Colonic mucosa (tissue), 4 donors: ENCODE data around the gene VAPA. TPM values are rescaled to one million over a fixed set of nuclear protein-coding genes. Genes with fewer than 3 reads are reported as not detected.
A peak's percentile ranks its signal among the peaks of the same experiment; 100 is the strongest.
"Not testable (repeated sequence)": the region's sequence is repeated elsewhere in the genome, so short reads cannot be mapped to it uniquely, and the experiment has no call there.

Source experiments
- DNase-seq: peaks from one replicate; pipeline ENCODE4 v3.0.0-alpha.2; 2020
- H3K27ac ChIP-seq: fragments of 200-600 bp; one replicate; pipeline ENCODE4 v1.8.0; 2021
- H3K27me3 ChIP-seq: fragments of 200-600 bp; one replicate; pipeline ENCODE4 v1.8.0; 2021
- H3K36me3 ChIP-seq: fragments of 200-600 bp; one replicate; pipeline ENCODE4 v1.8.0; 2021
- H3K4me1 ChIP-seq: fragments of 200-600 bp; one replicate; pipeline ENCODE4 v1.8.0; 2021; ENCODE audit warnings: mild to moderate bottlenecking
- H3K4me3 ChIP-seq: fragments of 200-600 bp; one replicate; pipeline ENCODE4 v1.8.0; 2021
- H3K9ac ChIP-seq, 2 donors: one replicate each; pipeline ENCODE4 v1.7.0; 2013; ENCODE audit warnings: control low read depth in 2 of 2, low read depth in 2 of 2, low read length in 2 of 2
- H3K9me3 ChIP-seq: fragments of 200-600 bp; one replicate; pipeline ENCODE4 v1.8.0; 2021
- intact Hi-C: fragments of 100-400 bp; cut with DNase I; formaldehyde crosslinking; loops from one replicate; pipeline ENCODE4 v1.14.1; 2022
- total RNA-seq, 2 donors: library from RNA; stranded (reverse); fragmentation: NEBNext Ultra II Directional in 1 of 2; extraction: Animal tissue kit (Norgen Biotek cat#: 25700) in 1 of 2; gene quantifications; one replicate each; pipeline ENCODE4 v1.2.1, GENCODE V29; 2021
- TF ChIP-seq, protein P1 (sequence below): fragments of 200-600 bp; IDR thresholded peaks from one replicate; pipeline ENCODE4 v1.8.0; 2022; ENCODE audit warnings: antibody characterized with exemption, mild to moderate bottlenecking
- donor health status: healthy.
- donor health status: DM: no; HTN: no; CAD: no.
- donor health status: DM: no; HTN: no; CAD: no.

VAPA gene
- total RNA-seq, 2 donors from 2014 or later = 224 to 295 TPM

- TF ChIP-seq, protein P1, sequence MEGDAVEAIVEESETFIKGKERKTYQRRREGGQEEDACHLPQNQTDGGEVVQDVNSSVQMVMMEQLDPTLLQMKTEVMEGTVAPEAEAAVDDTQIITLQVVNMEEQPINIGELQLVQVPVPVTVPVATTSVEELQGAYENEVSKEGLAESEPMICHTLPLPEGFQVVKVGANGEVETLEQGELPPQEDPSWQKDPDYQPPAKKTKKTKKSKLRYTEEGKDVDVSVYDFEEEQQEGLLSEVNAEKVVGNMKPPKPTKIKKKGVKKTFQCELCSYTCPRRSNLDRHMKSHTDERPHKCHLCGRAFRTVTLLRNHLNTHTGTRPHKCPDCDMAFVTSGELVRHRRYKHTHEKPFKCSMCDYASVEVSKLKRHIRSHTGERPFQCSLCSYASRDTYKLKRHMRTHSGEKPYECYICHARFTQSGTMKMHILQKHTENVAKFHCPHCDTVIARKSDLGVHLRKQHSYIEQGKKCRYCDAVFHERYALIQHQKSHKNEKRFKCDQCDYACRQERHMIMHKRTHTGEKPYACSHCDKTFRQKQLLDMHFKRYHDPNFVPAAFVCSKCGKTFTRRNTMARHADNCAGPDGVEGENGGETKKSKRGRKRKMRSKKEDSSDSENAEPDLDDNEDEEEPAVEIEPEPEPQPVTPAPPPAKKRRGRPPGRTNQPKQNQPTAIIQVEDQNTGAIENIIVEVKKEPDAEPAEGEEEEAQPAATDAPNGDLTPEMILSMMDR = no peak
- Histone ChIP-seq H3K4me1 (no peaks in the 10 kb centered on the region), H3K4me3 (no peak overlapping the region), H3K9me3 (no peaks in the 10 kb centered on the region), H3K27me3 (no peaks in the 10 kb centered on the region), H3K36me3 (no peaks in the 10 kb centered on the region), H3K27ac (no peak overlapping the region), H3K9ac (no peak overlapping the region)
- intact Hi-C loops = no loop called here
- DNase-seq = no peak
Observed at GRCh38 chr18:9911226-9911625, 2.6 kb upstream of the VAPA start.

- intact Hi-C loops, H3K4me3 ChIP-seq, H3K27ac ChIP-seq, H3K9me3 ChIP-seq, DNase-seq, H3K27me3 ChIP-seq, H3K9ac ChIP-seq, H3K4me1 ChIP-seq, H3K36me3 ChIP-seq: not testable (repeated sequence)
Observed at GRCh38 chr18:9912285-9912684, 1.5 kb upstream of the VAPA start.

GRCh38 chr18:9913151-9913525 is 678 bp upstream of the VAPA start:
- no peaks in the 10 kb centered on the region for H3K27me3 ChIP-seq
- peak overlapping the region; percentile 84 for H3K4me3 ChIP-seq
- no peak for DNase-seq
- peak overlapping the region in 1 of 2 donors; percentile 86 for H3K9ac ChIP-seq
- TF ChIP-seq, protein P1 = no peak
- H3K36me3 ChIP-seq = no peaks in the 10 kb centered on the region
- intact Hi-C loops = no loop called here
- H3K27ac ChIP-seq = peak overlapping the region; percentile 98
- no peaks in the 10 kb centered on the region for H3K9me3 ChIP-seq
- H3K4me1 ChIP-seq = no peaks in the 10 kb centered on the region

DNA sequence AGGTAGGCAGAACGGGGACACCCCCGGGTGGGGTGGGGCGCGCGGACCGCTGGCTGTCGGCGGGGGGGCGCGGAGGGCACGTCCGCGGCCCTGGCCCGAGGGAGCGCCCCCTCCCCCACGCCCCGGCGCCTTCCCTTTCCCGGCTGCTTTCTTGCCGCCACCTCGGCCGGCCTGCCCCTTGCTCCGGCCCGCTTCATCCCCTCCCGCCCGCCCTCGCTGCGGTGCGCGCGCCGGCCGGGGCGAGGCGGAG is 443 bp downstream of the VAPA start:
- no peaks in the 10 kb centered on the region for H3K9me3 ChIP-seq
- H3K4me1 ChIP-seq = no peaks in the 10 kb centered on the region
- no peak for DNase-seq
- H3K27me3 ChIP-seq = no peaks in the 10 kb centered on the region
- TF ChIP-seq, protein P1 = no peak
- H3K9ac ChIP-seq = peak overlapping the region; percentile 86 to 99
- H3K27ac ChIP-seq = peak overlapping the region; percentile 98
- intact Hi-C loops = no loop called here
- H3K4me3 ChIP-seq = peak overlapping the region; percentile 84
- H3K36me3 ChIP-seq = no peaks in the 10 kb centered on the region

DNA sequence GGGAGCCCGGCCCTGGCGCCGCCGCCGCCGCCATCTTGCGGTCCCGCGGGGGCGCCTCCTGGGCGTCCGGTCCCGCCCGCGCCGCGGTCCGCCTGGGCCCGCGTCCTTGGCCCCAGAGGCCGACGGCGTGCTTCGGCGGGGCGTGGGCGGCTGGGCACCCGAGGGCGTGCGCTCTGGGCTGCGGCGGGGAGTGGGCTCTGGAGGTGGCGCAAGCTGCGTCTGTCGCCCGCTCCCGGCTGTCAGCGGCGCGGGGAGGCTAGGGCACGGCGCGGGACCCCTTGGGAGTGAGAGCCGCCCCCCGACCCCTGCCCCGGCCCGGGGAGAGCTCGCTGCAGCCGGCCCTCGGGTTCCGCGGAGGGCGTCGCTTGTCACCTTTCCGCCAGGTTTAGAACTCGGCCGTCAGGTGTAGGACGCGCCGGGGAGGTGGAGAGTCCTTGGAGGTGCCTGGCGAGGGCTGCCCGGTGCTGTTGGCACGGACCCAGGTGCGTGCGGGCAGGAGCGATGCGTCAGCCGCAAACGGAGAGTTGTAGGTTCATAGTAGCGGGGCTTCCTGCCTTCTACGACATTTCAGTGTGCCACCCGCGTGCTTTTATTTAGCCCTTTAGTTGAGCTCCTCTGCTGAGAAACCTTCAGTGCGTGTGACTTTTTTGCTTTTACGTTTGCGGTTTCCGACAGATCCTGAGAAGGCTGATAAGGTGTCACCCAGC is 921 bp downstream of the VAPA start:
- Histone ChIP-seq H3K4me3 (peak overlapping the region; percentile 84), H3K4me1 (no peaks in the 10 kb centered on the region), H3K27ac (peak overlapping the region; percentile 98), H3K36me3 (no peaks in the 10 kb centered on the region), H3K27me3 (no peaks in the 10 kb centered on the region), H3K9ac (peak overlapping the region; percentile 88 to 99), H3K9me3 (no peaks in the 10 kb centered on the region)
- intact Hi-C loops = no loop called here
- peak; percentile 84 for DNase-seq
- TF ChIP-seq, protein P1 = no peak

DNA sequence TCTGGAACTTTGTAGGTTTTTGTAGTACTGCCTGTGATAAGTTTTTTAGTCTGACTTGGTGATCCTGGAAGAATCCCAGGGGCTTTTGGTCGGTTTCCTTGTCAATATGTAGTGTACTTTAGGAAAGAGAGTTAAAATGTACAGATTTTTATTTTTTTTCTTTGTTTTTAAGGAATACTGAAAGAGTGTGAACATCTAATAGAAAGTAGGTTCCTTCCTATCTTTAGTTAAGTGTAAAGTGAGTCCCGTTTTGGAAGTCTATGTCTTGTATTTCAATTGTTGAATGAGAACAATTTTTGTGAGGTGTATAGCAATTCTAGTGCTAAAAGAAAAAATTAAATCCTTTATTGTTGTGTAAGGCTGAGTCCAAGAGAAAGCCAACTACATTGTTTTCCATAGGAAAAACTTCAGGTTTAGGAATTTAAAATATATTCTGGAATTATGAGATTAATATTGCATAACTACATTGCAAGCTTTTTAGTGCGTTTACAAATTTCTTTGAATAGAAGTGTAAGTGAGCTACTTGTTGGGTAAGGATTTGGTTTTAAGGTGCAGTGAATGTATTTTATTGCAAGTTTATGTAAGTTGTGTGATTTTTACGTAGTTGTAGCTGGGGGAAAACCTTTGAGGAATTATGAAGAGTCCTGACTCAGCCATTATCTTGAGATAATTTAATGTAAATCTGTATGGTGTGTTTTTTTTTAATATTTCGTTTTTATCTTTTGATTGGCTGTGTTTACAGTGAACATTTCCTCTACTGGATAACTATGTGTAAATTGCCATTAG is 1.7 kb downstream of the VAPA start:
- DNase-seq = no peak
- peak overlapping the region; percentile 98 for H3K27ac ChIP-seq
- peaks cover 5% of the 10 kb centered on the region for H3K4me1 ChIP-seq
- no peaks in the 10 kb centered on the region for H3K27me3 ChIP-seq
- H3K9me3 ChIP-seq = no peaks in the 10 kb centered on the region
- H3K4me3 ChIP-seq = peak overlapping the region; percentile 84
- no peaks in the 10 kb centered on the region for H3K36me3 ChIP-seq
- TF ChIP-seq, protein P1 = no peak
- intact Hi-C loops = no loop called here
- peak overlapping the region; percentile 88 to 99 for H3K9ac ChIP-seq
